Mesenchymal stem cell (in vitro differentiated cells and primary cell): ENCODE measurements around the gene IGSF9.

Experiments used
- DNase-seq: peaks from one replicate; pipeline ENCODE4 v3.0.0-alpha.2; 2013
- H2AFZ ChIP-seq: one replicate; pipeline ENCODE4 v1.6.1; 2013; ENCODE audit warnings: low read depth, mild to moderate bottlenecking, control low read depth, inconsistent platforms, low read length, moderate library complexity
- H2AK5ac ChIP-seq: 2 replicates; pipeline ENCODE4 v1.6.1; 2013; ENCODE audit warnings: low read length, moderate library complexity, mild to moderate bottlenecking, inconsistent platforms; ENCODE audit not compliant: severe bottlenecking
- H2BK120ac ChIP-seq: one replicate; pipeline ENCODE4 v1.6.1; 2013; ENCODE audit warnings: low read depth, mild to moderate bottlenecking, inconsistent platforms, low read length, moderate library complexity
- H2BK12ac ChIP-seq, 2 experiments: one replicate each; pipeline ENCODE4 v1.6.1; 2013; ENCODE audit warnings: inconsistent platforms in 2 of 2, low read length in 2 of 2, mild to moderate bottlenecking in 2 of 2, moderate library complexity in 2 of 2, control low read depth in 1 of 2
- H2BK15ac ChIP-seq: one replicate; pipeline ENCODE4 v1.6.1; 2013; ENCODE audit warnings: mild to moderate bottlenecking, low read depth, inconsistent platforms; ENCODE audit not compliant: poor library complexity, severe bottlenecking
- H2BK5ac ChIP-seq: 2 replicates; pipeline ENCODE4 v1.6.1; 2013; ENCODE audit warnings: low read depth, mild to moderate bottlenecking, low read length, control low read depth, inconsistent platforms; ENCODE audit not compliant: poor library complexity, severe bottlenecking
- H3K14ac ChIP-seq, 2 experiments: one replicate each; pipeline ENCODE4 v1.6.1; 2013; ENCODE audit warnings: inconsistent platforms in 2 of 2, low read length in 2 of 2, control low read depth in 1 of 2, mild to moderate bottlenecking in 1 of 2, moderate library complexity in 1 of 2
- H3K18ac ChIP-seq, 2 experiments: one replicate each; pipeline ENCODE4 v1.6.1; 2013; ENCODE audit warnings: inconsistent platforms in 2 of 2, low read length in 2 of 2, control low read depth in 1 of 2, low read depth in 1 of 2, mild to moderate bottlenecking in 1 of 2
- H3K23ac ChIP-seq, 2 experiments: one replicate each; pipeline ENCODE4 v1.6.1; 2013; ENCODE audit warnings: inconsistent platforms in 2 of 2, low read length in 2 of 2, mild to moderate bottlenecking in 2 of 2, moderate library complexity in 2 of 2, control low read depth in 1 of 2
- H3K27ac ChIP-seq: 2 replicates; pipeline ENCODE4 v1.5.1; 2013; ENCODE audit warnings: mild to moderate bottlenecking, moderate library complexity, low read length, control low read depth, inconsistent platforms; ENCODE audit not compliant: poor library complexity, severe bottlenecking
- H3K27me3 ChIP-seq, 2 experiments: 2 replicates each; pipeline versions ENCODE4 v1.6.1 to v1.7.0; 2013; ENCODE audit warnings: low read length in 2 of 2, mild to moderate bottlenecking in 2 of 2, moderate library complexity in 2 of 2, control low read depth in 1 of 2, inconsistent platforms in 1 of 2; ENCODE audit not compliant: control insufficient read depth in 1 of 2, insufficient read depth in 1 of 2
- H3K36me3 ChIP-seq, 2 experiments: 2 replicates each; pipeline versions ENCODE4 v1.6.1 to v1.7.0; 2013; ENCODE audit warnings: low read length in 2 of 2, control low read depth in 1 of 2, inconsistent platforms in 1 of 2, low read depth in 1 of 2, mild to moderate bottlenecking in 1 of 2; ENCODE audit not compliant: insufficient read depth in 2 of 2, control insufficient read depth in 1 of 2
- H3K4ac ChIP-seq, 2 experiments: one replicate each; pipeline ENCODE4 v1.6.1; 2013; ENCODE audit warnings: inconsistent platforms in 2 of 2, low read length in 2 of 2, mild to moderate bottlenecking in 2 of 2, moderate library complexity in 2 of 2, control low read depth in 1 of 2, low read depth in 1 of 2
- H3K4me1 ChIP-seq: 2 replicates; pipeline ENCODE4 v1.6.1; 2013; ENCODE audit warnings: low read depth, low read length, control low read depth; ENCODE audit not compliant: control insufficient read depth, insufficient read depth
- H3K4me2 ChIP-seq: 2 replicates; pipeline ENCODE4 v1.6.1; 2013; ENCODE audit warnings: low read length, mild to moderate bottlenecking, inconsistent platforms; ENCODE audit not compliant: poor library complexity, severe bottlenecking
- H3K4me3 ChIP-seq, 2 experiments: 2 replicates each; pipeline versions ENCODE4 v1.5.1 to v1.7.0; 2013; ENCODE audit warnings: low read length in 2 of 2, mild to moderate bottlenecking in 2 of 2, control low read depth in 1 of 2, low read depth in 1 of 2; ENCODE audit not compliant: insufficient read depth in 1 of 2
- H3K79me1 ChIP-seq: replicated peaks from 2 replicates; pipeline ENCODE4 v1.6.1; 2013; ENCODE audit warnings: mild to moderate bottlenecking, control low read depth, low read length, inconsistent platforms; ENCODE audit not compliant: poor library complexity, severe bottlenecking
- H3K9ac ChIP-seq: 2 replicates; pipeline ENCODE4 v1.7.0; 2013; ENCODE audit warnings: mild to moderate bottlenecking, low read length, moderate library complexity
- H3K9me3 ChIP-seq: 2 replicates; pipeline ENCODE4 v1.7.0; 2013; ENCODE audit warnings: mild to moderate bottlenecking, low read length; ENCODE audit not compliant: control insufficient read depth
- H4K8ac ChIP-seq: one replicate; pipeline ENCODE4 v1.6.1; 2013; ENCODE audit warnings: inconsistent platforms, mild to moderate bottlenecking, low read length, moderate library complexity
- H4K91ac ChIP-seq: one replicate; pipeline ENCODE4 v1.6.1; 2013; ENCODE audit warnings: mild to moderate bottlenecking, low read length, inconsistent platforms
- WGBS: methylation state at CpG from one replicate; pipeline ENCODE4 v1.1.7; 2013; ENCODE audit warnings: mixed read lengths; 5-methylcytosine and 5-hydroxymethylcytosine counted together

Gene IGSF9

GRCh38 chr1:159941141-159941540 is 4.3 kb downstream of the IGSF9 start:
- Histone ChIP-seq H3K27ac (no peak overlapping the region), H3K79me1 (no peaks in the 10 kb centered on the region), H2BK12ac (no peak overlapping the region), H2BK5ac (no peak overlapping the region), H2BK120ac (no peak overlapping the region), H3K36me3 (no peaks in the 10 kb centered on the region), H3K4me1 (peaks cover 11% of the 10 kb centered on the region), H4K91ac (no peak overlapping the region), H4K8ac (no peak overlapping the region), H2AFZ (no peak overlapping the region), H2AK5ac (no peak overlapping the region), H3K4me3 (no peak overlapping the region), H3K23ac (no peak overlapping the region), H2BK15ac (no peak overlapping the region), H3K4me2 (no peak overlapping the region), H3K14ac (no peak overlapping the region), H3K9me3 (no peaks in the 10 kb centered on the region), H3K18ac (no peak overlapping the region), H3K4ac (no peak overlapping the region), H3K9ac (no peak overlapping the region), H3K27me3 (peaks cover 74 to 88% of the 10 kb centered on the region in 2 experiments)
- WGBS, result 53% methylated on average over 5 of the region's 5 CpGs
- no peak for DNase-seq

GRCh38 chr1:159940006-159940620 is 5.3 kb downstream of the IGSF9 start:
- Histone ChIP-seq H3K4me2 (no peak overlapping the region), H3K18ac (no peak overlapping the region), H2BK5ac (no peak overlapping the region), H3K23ac (no peak overlapping the region), H3K14ac (no peak overlapping the region), H2BK120ac (no peak overlapping the region), H3K27ac (no peak overlapping the region), H2AFZ (no peak overlapping the region), H3K9me3 (no peaks in the 10 kb centered on the region), H3K36me3 (no peaks in the 10 kb centered on the region), H3K4me1 (peaks cover 3% of the 10 kb centered on the region), H3K79me1 (no peaks in the 10 kb centered on the region), H3K9ac (no peak overlapping the region), H4K8ac (no peak overlapping the region), H3K27me3 (peaks cover 78 to 81% of the 10 kb centered on the region in 2 experiments), H2BK15ac (no peak overlapping the region), H2AK5ac (no peak overlapping the region), H4K91ac (no peak overlapping the region), H3K4me3 (no peak overlapping the region), H2BK12ac (no peak overlapping the region), H3K4ac (no peak overlapping the region)
- DNase-seq, result no peak
- WGBS, result 94% methylated on average over 10 of the region's 11 CpGs

GRCh38 chr1:159939678-159940002 is 5.8 kb downstream of the IGSF9 start:
- Histone ChIP-seq H4K91ac (no peak overlapping the region), H4K8ac (no peak overlapping the region), H3K4me2 (no peak overlapping the region), H3K4me1 (peaks cover 3% of the 10 kb centered on the region), H2BK12ac (no peak overlapping the region), H3K9ac (no peak overlapping the region), H3K27me3 (peaks cover 78 to 81% of the 10 kb centered on the region in 2 experiments), H3K9me3 (no peaks in the 10 kb centered on the region), H2BK15ac (no peak overlapping the region), H3K4me3 (no peak overlapping the region), H3K18ac (no peak overlapping the region), H3K79me1 (no peaks in the 10 kb centered on the region), H3K23ac (no peak overlapping the region), H3K4ac (no peak overlapping the region), H2AK5ac (no peak overlapping the region), H2BK5ac (no peak overlapping the region), H3K14ac (no peak overlapping the region), H2AFZ (no peak overlapping the region), H3K36me3 (no peaks in the 10 kb centered on the region), H3K27ac (no peak overlapping the region), H2BK120ac (no peak overlapping the region)
- no CpG with 5 or more reads among the region's 3 CpGs for WGBS
- DNase-seq, result no peak

- no peak overlapping the region for H3K4me3 ChIP-seq
- H3K9ac ChIP-seq, result no peak overlapping the region
- no peak overlapping the region for H3K14ac ChIP-seq
- no peak overlapping the region for H3K18ac ChIP-seq
- no peak overlapping the region for H2BK5ac ChIP-seq
- H3K36me3 ChIP-seq, result no peaks in the 10 kb centered on the region
- no peak overlapping the region for H2AK5ac ChIP-seq
- peaks cover 74 to 81% of the 10 kb centered on the region in 2 experiments for H3K27me3 ChIP-seq
- H2AFZ ChIP-seq, result no peak overlapping the region
- H4K91ac ChIP-seq, result no peak overlapping the region
- H2BK12ac ChIP-seq, result no peak overlapping the region
- DNase-seq, result no peak
- no peak overlapping the region for H3K27ac ChIP-seq
- no peak overlapping the region for H3K4me2 ChIP-seq
- H2BK15ac ChIP-seq, result no peak overlapping the region
- no peak overlapping the region for H3K4ac ChIP-seq
- no peak overlapping the region for H3K23ac ChIP-seq
- 82% methylated on average over 6 of the region's 6 CpGs for WGBS
- no peaks in the 10 kb centered on the region for H3K9me3 ChIP-seq
- H2BK120ac ChIP-seq, result no peak overlapping the region
- no peaks in the 10 kb centered on the region for H3K79me1 ChIP-seq
- peaks cover 3% of the 10 kb centered on the region for H3K4me1 ChIP-seq
- H4K8ac ChIP-seq, result no peak overlapping the region
Measured at GRCh38 chr1:159938905-159939677, 6.3 kb downstream of the IGSF9 start.
